NB4 (cell line): Measurements from ENCODE around the gene GSK3A.

Experiments used
- DNase-seq: peaks from one replicate; pipeline ENCODE4 v3.0.0; 2010; ENCODE audit warnings: low read depth
- H3K4me3 ChIP-seq: one replicate; pipeline ENCODE4 v1.5.1; 2011; ENCODE audit warnings: mild to moderate bottlenecking, low read depth, low read length, moderate library complexity
- CTCF ChIP-seq: IDR thresholded peaks from one replicate; pipeline ENCODE4 v1.5.1; 2012; ENCODE audit warnings: low read depth, low read length
- MAX ChIP-seq: IDR thresholded peaks from 2 replicates; pipeline ENCODE4 v1.6.1; 2011; ENCODE audit warnings: low read depth, low read length
- MYC ChIP-seq: IDR thresholded peaks from 2 replicates; pipeline ENCODE4 v1.6.1; 2011; ENCODE audit warnings: low read depth, low read length
- POLR2A ChIP-seq: IDR thresholded peaks from 2 replicates; pipeline ENCODE4 v1.6.1; 2011; ENCODE audit warnings: mild to moderate bottlenecking; ENCODE audit not compliant: insufficient read length; ENCODE audit errors: extremely low read depth

GSK3A gene

GRCh38 chr19:42246922-42247639 is 4.7 kb upstream of the GSK3A start:
- TF ChIP-seq MYC (no peak), MAX (no peak), CTCF (no peak), POLR2A (no peak)
- H3K4me3 ChIP-seq, result no peak overlapping the region
- no peak for DNase-seq

- H3K4me3 ChIP-seq, result no peak overlapping the region
- DNase-seq, result no peak
- TF ChIP-seq MYC, result no peak
- no peak for TF ChIP-seq POLR2A
- no peak for TF ChIP-seq CTCF
- no peak for TF ChIP-seq MAX
These were observed 3.9 kb upstream of the GSK3A start for GRCh38 chr19:42246143-42246921.

- no peak overlapping the region for H3K4me3 ChIP-seq
- no peak for TF ChIP-seq POLR2A
- no peak for TF ChIP-seq MYC
- TF ChIP-seq MAX, result no peak
- no peak for TF ChIP-seq CTCF
- no peak for DNase-seq
These were observed 2.8 kb upstream of the GSK3A start for GRCh38 chr19:42245231-42245630.

- peak; percentile 93 for DNase-seq
- TF ChIP-seq CTCF, result peak; percentile 58
- TF ChIP-seq MAX, result peak; percentile 59; the same call in 1 of the 2 replicates
- TF ChIP-seq POLR2A, result no peak
- TF ChIP-seq MYC, result peak; percentile 59
- H3K4me3 ChIP-seq, result peak overlapping the region; percentile 84
These were observed 2.2 kb upstream of the GSK3A start for GRCh38 chr19:42244347-42245220.

- peak overlapping the region; percentile 94 for H3K4me3 ChIP-seq
- TF ChIP-seq MYC (no peak), POLR2A (no peak), CTCF (no peak), MAX (no peak)
- no peak for DNase-seq
These were observed 312 bp downstream of the GSK3A start for GRCh38 chr19:42242069-42242511.
